GM12875 (cell line): ENCODE data around the gene TFF3.

Source experiments
- H3K4me3 ChIP-seq: one replicate; pipeline ENCODE4 v1.5.1; 2011; ENCODE audit warnings: low read depth, low read length, control low read depth
- CTCF ChIP-seq: IDR thresholded peaks from 2 replicates; pipeline ENCODE4 v1.5.1; 2011; ENCODE audit warnings: low read depth, mild to moderate bottlenecking, control low read depth, inconsistent platforms, low read length, moderate library complexity, borderline replicate concordance; ENCODE audit not compliant: insufficient read depth

TFF3 gene

GRCh38 chr21:42303443-42303842 is 11.8 kb downstream of the TFF3 start:
- no peak overlapping the region for H3K4me3 ChIP-seq
- no peak for TF ChIP-seq CTCF

- no peak for TF ChIP-seq CTCF
- H3K4me3 ChIP-seq, result no peak overlapping the region
Measured at GRCh38 chr21:42302794-42303193, 12.4 kb downstream of the TFF3 start.

- TF ChIP-seq CTCF, result no peak
- no peak overlapping the region for H3K4me3 ChIP-seq
Measured at GRCh38 chr21:42302076-42302650, 13.0 kb downstream of the TFF3 start.

DNA sequence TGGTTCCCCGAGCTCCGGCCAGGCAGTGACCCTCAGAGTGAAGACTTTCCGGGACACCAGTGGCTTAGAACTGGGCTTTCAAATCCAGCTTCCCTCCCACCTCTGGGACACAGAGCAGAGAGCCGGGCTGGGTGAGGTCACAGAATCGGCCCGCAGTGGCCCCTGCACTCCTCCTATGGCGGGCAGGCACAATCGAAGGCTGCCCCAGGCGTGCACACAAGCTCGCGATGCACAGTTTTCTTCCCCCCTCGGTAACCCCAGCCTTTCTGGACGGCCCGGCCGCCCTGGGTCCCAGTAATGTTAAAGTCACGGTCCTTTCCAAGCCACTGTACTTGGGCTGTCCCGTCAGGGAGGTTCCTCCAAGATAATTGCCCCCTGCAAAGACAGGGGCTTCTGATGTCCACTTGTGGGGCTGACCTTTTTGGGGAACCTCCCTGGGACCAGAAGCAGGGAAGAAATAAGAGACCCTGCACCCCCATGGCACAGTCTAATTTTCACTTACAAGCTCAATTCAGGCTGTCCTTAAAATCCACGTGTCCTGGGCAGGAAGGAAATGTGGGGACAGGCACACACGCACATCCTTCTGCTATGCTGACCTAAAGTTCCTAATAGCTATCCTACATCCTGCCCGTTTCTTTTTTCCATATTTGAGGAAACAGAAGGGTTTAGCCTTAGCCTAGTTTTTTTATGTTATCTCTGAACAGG is 13.7 kb downstream of the TFF3 start:
- TF ChIP-seq CTCF, result no peak
- H3K4me3 ChIP-seq, result no peak overlapping the region

DNA sequence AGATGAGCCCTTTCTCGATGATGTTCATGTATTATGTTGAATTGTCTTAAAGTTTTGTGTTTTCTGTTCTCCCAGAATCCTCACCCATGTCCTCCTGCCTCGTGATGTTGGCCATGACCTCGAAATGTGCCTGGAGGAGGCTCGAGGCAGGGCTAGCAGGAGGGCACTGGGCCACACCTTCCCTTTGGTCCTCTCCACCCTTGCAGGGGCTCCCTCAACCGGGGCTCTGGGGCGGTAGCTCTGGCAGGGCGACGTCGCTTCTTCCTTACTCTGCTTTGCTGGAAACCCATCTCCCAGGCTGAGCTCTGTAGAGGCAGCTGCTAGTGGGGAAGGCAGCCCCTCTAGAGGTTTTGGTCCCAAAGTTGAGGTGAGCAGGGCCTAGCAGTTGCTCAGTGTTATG is 14.3 kb downstream of the TFF3 start:
- no peak overlapping the region for H3K4me3 ChIP-seq
- no peak for TF ChIP-seq CTCF

DNA sequence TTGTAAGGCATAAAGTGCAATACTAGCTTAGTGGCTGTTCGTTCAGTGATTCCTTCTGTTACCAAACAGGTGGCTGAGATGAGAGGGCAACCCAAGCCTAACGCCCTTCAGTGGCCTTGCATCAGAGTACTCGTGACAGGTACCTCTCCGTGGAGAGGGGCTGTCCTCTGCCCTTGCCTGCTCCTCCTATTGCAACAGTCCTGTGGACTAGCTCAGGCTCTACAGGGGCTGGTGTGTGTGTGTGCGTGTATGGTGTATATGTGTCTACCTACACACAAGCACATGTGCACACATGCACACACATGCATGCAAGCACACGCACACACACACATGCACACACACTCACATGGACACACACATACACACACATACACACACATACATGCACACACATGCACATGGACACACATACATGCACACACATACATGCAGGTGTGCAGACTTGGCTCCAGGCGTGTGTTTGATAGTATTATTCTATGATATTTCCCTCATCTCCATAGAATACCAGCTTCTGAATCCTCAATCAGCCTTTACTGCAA is 15.1 kb downstream of the TFF3 start:
- TF ChIP-seq CTCF, result no peak

More for the DNA sequence above, 15.1 kb downstream of the TFF3 start:
- no peak overlapping the region for H3K4me3 ChIP-seq
